DMS 273 (cell line): ENCODE measurements around the gene GPR35.

Experiments used
- DNase-seq: peaks from one replicate; lab custom pipeline; 2025; ENCODE audit not compliant: unreplicated experiment; lab: John Stamatoyannopoulos, UW

Gene GPR35

DNA sequence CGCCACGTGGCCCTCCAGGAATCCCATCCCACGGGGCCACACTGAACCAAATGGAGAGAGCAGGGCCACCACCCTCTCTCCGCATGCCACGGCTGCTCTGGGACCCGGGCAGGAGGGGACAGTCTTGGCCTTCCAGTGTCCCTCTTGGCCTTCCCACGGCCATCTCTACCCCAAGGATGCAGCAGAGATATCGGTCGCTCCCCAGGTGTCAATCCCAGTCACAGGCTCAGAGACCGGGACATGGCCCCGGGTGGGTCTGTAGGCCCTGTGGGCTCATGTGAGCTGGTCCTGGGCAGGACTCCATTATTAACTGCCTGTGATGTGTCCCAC is 23.5 kb upstream of the GPR35 start:
- DNase-seq: no peak

GRCh38 chr2:240602266-240603050 is 22.8 kb upstream of the GPR35 start:
- DNase-seq: no peak

- DNase-seq: no peak
These were observed 22.0 kb upstream of the GPR35 start for GRCh38 chr2:240603081-240603835.

DNA sequence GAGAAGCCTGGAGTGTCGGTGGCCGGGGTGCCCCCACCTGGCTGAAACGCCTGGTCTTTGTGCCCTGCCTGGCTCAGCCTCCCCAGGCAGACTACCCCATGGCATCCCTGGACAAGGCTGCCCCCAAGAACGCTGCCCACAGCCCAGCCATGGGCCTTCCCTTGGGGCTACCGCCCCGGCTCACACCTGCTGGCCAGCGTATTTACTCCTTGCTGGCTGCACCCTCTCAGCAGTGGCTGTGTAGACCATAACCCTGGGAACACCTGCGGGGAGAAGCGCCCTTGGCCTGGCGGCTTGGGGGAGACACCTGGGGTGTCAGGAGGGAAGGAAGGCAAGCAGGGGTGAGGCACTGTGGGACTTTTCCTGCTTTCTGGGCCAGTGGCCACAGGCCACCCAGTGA is 21.4 kb upstream of the GPR35 start:
- no peak for DNase-seq

GRCh38 chr2:240604291-240604938 is 20.9 kb upstream of the GPR35 start:
- peak; percentile 36 for DNase-seq

DNA sequence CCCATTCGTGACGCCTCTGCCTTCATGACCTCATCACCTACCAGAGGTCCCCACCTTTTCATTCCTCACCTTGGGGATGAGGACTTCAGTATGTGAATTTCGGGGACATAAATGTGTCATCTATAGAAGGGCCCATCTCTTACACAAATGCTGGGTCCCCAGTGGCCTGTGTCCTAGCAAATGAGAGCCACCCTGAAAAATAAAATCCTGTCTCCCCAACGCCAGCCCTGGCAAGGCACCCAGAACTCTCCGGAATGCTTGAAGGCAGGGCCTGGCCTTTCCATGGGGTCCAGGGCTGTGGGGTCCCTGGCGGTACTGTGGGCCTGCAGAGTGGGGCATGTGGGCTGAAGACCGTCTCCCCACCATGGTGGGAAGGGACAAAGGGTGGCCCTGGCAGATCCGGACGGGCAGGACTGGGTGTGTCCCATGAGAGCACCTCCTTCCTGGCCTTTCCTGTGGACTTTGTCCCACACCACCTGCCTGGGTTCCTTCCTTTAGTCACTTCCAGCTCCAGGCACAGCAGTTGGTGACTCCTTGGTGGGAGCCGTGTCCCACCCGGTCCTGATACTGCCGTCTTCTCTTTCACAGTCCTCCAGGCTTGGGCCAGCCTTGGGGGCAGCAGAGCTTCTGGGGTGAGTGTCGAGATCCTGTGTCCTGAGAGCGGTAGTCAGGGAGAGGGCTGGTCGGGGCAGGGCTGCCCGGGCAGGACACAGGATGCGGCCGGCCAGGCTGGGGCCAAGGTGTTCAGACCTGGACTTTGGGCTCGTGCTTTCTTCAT is 20.2 kb upstream of the GPR35 start:
- no peak for DNase-seq

DNA sequence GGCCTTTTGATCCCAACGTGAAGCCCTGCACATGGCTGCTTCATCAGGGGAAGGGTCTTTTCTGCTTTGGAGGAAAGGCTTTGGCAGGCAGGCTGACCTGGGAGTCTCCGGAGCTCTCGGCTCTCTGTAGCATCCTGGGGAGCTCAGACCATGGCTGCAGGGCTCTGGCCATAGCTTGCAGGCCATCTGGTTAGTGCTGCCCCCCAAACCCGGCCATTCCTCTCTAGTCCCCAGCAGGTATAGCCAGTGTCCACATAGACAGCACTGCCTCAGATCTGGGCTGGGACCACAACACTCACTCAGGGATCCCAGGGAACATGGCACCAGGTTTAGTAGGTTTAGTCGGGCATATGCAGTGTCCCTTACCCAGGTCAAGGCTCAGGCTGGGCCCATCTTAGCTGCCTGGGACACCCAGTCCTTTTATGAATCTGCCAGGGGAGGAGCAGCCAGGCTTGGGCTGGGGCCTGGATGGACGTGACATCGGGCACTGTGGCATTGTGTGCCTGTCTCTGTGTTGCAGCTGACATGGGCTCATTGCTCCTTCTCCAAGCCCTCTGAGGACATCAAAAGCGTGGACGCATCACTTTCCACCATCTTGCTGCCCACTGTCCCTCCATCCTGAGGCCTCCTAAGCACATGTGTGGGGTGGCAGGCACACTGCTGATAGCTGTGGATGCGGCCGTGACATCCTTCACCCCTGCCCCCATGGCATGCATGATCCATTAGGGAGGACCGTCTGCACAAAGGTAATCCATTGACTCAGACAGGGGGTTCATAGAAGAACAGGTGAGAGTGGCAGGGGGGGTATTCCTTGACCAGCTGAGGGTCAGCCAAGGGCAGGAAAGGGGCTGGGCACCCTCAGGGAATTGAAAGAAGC is 19.2 kb upstream of the GPR35 start:
- DNase-seq: no peak

DNA sequence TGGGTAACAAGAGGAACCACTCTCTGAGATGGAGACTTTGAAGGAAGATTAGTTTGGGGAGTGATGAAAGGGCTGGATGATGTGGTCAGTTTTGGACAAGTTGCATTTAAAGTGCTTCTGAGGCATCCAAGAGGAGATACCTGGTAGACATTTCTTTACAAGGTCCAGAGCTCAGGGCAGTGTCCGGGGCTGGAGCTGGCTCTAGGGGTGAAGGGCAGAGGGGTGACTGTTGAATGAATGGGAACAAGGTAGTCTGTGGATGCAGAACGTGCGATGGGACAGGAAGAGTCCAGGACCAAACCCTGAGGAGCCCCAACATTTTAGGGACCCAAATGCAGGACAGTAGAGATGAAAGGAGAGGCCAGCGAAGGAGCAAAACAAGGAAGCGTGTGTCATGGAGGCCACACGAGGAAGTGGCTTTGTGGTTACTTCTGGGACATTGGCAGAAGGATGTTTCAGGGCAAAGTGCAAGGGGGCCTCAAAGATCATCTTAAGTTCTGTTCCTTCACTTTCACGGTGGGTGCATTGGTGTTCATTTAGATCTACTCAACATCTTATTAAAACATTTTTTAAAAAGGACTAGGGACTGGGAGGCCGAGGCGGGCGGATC is 13.6 kb upstream of the GPR35 start:
- DNase-seq: no peak

DNA sequence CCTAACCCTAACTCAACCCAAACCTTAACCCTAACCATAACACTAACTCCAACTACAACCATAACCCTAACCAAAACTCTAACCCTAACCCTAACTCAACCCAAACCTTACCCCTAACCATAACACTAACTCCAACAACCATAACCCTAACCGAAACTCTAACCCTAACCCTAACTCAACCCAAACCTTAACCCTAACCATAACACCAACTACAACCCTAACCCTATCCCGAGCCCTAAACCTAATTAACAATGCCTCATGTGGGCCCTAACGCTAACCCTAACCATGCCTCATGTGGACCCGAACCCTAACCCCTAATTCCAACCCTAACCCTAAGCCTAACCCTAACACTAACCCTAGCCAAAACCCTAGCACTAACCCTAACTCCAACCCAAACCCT is 11.5 kb upstream of the GPR35 start:
- no peak for DNase-seq

DNA sequence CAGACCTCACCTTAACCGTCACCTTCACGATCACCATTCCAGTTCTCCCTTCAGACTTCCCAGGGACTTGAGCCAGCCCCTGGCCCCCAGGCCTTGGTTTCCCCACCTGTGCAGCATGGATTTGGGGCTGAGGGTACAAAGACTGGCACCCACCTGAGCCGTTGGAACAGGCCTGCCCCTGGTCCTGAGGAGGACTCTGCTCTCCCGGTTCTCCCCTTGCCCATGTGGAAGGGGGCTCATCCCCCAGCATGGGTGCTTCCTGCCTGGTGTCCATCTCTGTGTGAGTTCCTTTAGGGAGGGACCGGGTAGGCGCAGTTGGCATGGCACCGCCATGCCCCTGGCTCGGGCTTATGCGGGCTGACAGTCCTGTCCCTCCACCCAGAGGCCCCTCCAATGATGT is 10.9 kb upstream of the GPR35 start:
- no peak for DNase-seq

GRCh38 chr2:240615396-240615795 is 9.9 kb upstream of the GPR35 start:
- no peak for DNase-seq

GRCh38 chr2:240615820-240616547 is 9.3 kb upstream of the GPR35 start:
- DNase-seq: peak; percentile 94

DNA sequence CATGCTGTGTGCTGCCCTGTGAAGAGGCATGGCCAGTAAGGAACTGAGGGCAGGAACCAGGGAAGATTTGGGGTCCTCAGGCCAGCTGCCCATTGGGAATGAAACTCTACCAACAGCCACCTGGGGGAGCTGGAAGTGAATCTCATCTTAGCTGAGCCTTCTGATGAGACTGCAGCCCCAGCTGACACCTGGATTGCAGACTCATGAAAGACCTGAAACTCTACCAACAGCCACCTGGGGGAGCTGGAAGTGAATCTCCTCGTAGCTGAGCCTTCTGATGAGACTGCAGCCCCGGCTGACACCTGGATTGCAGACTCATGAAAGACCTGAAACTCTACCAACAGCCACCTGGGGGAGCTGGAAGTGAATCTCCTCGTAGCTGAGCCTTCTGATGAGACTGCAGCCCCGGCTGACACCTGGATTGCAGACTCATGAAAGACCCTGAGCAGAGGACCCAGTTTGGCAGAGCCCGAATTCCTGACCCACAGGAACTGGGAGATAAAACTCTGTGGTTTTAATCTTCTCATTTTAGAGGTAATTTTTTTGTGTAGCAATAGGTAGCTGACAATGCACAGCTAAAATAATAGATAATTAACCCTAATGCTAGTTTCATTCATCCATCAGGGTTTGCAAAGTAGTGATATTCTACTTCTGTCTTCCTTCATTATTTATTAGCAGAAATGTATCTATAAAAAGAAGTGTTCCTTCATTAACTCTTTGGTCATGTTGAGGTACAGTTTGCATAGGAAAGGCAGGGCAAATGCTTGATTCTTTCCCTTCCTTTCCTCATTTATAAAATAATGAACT is 8.2 kb upstream of the GPR35 start:
- DNase-seq: peak; percentile 44

- DNase-seq: no peak
These were observed 6.5 kb upstream of the GPR35 start for GRCh38 chr2:240618776-240619175.

GRCh38 chr2:240619506-240620148 is 5.7 kb upstream of the GPR35 start:
- no peak for DNase-seq

- no peak for DNase-seq
These were observed 5.0 kb upstream of the GPR35 start for GRCh38 chr2:240620149-240620731.

GRCh38 chr2:240620859-240621258 is 4.4 kb upstream of the GPR35 start:
- DNase-seq: no peak

DNA sequence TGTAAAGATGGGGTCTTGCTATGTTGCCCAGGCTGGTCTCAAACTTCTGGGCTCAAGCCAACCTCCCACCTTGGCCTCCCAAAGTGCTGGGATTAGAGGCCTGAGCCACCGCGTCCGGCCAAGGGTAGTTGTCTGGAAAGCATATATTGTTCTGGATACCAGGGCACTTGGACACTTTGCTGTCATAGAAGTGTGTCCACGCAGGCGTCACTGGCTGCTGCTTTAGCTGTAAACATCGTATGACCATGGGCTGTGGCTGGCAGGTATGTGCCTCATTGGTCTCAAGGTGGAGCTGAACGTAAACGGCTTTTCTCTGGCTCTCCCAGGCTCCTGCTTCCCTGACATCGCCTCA is 3.2 kb upstream of the GPR35 start:
- DNase-seq: no peak
